T-helper 2 cell treated with Interferon-gamma antibody and Interleukin-4, amounts not matched to agents 5 μg/mL and 100 μg/mL, for 36 hours (primary cell): Measurements from ENCODE around the gene CDKN1C.

Experiments used
- DNase-seq: peaks from one replicate; pipeline ENCODE4 v3.0.0; 2021; ENCODE audit warnings: low spot score
- H3K27ac Mint-ChIP-seq: one replicate; pipeline ENCODE4 v1.8.0; 2021; ENCODE audit warnings: mild to moderate bottlenecking, mixed read lengths
- H3K27me3 Mint-ChIP-seq: one replicate; pipeline ENCODE4 v1.8.0; 2021; ENCODE audit warnings: low read depth, mixed read lengths
- H3K36me3 Mint-ChIP-seq: one replicate; pipeline ENCODE4 v1.8.0; 2021; ENCODE audit warnings: low read depth, mixed read lengths
- H3K4me1 Mint-ChIP-seq: one replicate; pipeline ENCODE4 v1.8.0; 2021; ENCODE audit warnings: low read depth, mixed read lengths
- H3K4me3 Mint-ChIP-seq: one replicate; pipeline ENCODE4 v1.8.0; 2022; ENCODE audit warnings: mild to moderate bottlenecking, moderate library complexity, mixed read lengths
- H3K9me3 Mint-ChIP-seq: one replicate; pipeline ENCODE4 v1.8.0; 2021; ENCODE audit warnings: mixed read lengths

Gene CDKN1C

DNA sequence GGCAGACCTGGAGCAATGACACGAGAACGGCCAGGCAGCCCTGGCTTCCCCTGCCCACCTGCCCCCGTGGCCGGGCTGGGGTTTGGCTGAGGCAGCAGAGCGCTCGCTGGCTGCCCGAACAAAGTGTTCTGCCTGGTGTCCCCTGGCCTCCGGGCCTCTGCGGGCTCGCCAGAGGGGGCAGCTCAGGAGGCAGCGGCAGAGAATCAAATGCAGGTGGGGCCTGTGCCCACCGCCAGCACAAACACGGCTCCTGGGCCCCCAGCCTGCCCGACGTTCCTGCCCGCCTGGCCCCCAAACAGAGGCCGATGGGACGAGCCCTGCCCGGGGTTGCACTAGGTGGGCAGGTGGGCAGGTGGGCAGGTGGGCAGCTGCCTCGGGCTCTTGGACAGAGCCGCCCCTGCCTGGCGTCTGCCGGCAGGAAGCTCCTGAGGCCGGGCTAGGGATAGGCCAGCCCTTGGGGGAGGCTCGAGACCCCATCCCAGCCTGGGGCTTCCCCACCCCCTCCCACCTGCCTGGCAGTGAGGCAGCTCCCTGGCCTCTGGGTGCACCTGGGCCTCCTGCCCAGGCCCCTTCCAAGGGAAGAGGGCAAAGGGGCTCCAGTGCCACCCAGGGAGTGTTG, 46.8 kb downstream of the CDKN1C start:
- Mint-ChIP-seq H3K27ac (no peak overlapping the region), H3K9me3 (no peaks in the 10 kb centered on the region), H3K4me3 (no peak overlapping the region), H3K27me3 (no peaks in the 10 kb centered on the region), H3K4me1 (no peaks in the 10 kb centered on the region), H3K36me3 (no peaks in the 10 kb centered on the region)
- DNase-seq = no peak

DNA sequence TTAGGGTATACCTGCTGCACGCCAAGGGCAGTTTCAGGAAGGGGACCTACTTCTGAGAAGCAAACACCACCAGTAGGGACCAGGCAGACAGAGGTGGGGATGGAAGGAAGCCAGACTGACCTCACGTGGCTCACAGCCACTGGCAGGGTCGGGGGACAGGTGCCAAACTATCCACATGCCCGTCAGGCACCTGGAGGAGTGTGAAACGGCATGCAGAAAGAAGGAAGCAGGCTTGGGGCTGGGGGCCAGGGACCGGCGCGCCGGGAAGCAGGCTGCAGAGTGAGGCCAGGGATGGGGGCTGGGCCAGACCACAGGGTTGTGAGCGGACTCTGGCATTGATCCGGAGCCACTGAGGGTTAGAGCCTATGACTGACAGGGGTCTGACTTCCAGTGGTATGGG, 47.5 kb downstream of the CDKN1C start:
- no peaks in the 10 kb centered on the region for H3K36me3 Mint-ChIP-seq
- H3K27ac Mint-ChIP-seq = no peak overlapping the region
- H3K4me3 Mint-ChIP-seq = no peak overlapping the region
- H3K4me1 Mint-ChIP-seq = no peaks in the 10 kb centered on the region
- H3K9me3 Mint-ChIP-seq = no peaks in the 10 kb centered on the region
- no peak for DNase-seq
- H3K27me3 Mint-ChIP-seq = no peaks in the 10 kb centered on the region

DNA sequence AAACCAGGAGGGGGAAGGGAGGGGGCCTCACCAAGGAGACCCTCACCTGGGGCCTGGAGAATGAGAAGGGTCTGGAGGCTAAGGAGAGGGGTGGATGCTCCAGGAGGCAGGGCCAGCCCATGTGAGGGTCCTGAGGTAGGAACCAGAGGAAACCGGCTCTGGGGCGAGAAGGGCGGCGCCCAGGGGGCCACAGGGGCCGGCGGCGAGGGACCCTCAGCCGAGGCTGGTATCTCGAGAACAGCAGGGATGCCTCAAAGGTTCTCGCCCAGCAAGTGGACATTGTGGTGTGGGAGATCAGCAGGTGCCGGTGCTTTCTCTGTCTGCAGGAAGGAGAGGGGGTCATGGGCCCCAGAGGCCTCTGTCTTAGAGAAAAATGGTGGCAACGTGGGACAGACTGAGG, 47.9 kb downstream of the CDKN1C start:
- Mint-ChIP-seq H3K9me3 (no peaks in the 10 kb centered on the region), H3K4me3 (no peak overlapping the region), H3K27ac (no peak overlapping the region), H3K4me1 (no peaks in the 10 kb centered on the region), H3K27me3 (no peaks in the 10 kb centered on the region), H3K36me3 (no peaks in the 10 kb centered on the region)
- DNase-seq = no peak

DNA sequence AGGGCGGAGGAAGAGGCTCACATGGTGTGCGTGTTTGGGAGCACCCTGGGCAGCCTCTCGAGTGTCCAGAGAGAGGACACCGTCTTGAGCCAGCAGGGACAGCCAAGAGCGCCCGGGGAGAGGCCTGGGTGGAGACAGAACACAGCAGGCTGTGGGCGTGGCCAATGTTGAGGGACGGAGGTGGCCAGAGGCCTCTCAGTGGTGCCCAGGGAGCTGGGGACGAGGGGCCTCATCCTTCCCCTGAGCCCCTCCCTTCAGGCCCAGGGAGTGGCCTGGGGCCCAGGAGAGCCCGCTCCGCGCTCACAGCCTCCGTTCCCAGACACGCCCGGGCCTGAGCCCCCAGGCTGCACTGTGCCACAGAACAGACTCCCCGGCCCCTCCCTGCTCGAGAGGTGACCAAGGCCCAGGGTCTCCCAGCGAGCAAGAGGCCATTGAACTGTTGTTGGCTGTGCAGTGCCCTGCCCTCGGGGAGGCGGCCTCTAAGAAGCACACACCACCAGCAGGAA, 48.4 kb downstream of the CDKN1C start:
- H3K9me3 Mint-ChIP-seq = no peaks in the 10 kb centered on the region
- no peaks in the 10 kb centered on the region for H3K27me3 Mint-ChIP-seq
- no peaks in the 10 kb centered on the region for H3K36me3 Mint-ChIP-seq
- DNase-seq = no peak
- no peak overlapping the region for H3K4me3 Mint-ChIP-seq
- no peaks in the 10 kb centered on the region for H3K4me1 Mint-ChIP-seq
- no peak overlapping the region for H3K27ac Mint-ChIP-seq

DNA sequence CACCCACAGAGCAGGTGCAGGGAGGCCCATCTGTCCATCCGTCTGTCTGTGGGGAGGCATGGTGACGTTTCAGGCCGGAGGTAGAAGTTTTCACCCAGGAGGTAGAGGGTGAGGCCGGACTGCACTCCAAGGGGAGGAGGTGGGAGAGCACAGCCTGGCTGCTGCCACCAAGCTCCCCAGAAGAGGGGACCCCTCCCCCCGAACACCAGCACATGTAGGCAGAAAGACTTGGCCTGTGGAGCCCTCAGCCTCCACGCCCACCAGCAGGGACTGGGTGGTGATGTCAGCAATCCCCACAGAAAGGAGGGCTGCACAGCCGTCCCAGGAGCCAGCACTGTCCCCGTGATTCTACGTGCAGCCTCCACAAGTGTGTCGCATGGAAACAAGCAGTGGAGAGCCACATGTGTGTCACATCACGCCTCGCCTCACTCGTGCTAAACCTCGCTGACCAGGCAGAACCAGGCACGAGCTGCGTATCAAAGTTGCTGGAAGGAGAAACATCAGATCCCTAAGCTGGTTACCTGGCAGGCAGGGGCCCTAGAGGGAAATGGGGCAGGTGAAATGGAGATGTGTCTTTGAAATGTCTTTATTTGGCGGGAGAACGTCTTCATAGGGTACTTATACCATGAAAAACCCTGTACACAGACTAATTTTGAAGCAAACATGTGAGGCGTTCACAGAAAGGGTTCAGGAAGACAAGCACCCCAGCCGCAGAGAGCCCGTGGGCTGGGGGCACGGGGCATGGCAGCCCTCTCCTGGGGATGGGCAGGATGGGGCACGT, 49.1 kb downstream of the CDKN1C start:
- no peak for DNase-seq
- no peaks in the 10 kb centered on the region for H3K27me3 Mint-ChIP-seq
- H3K4me1 Mint-ChIP-seq = no peaks in the 10 kb centered on the region
- no peaks in the 10 kb centered on the region for H3K36me3 Mint-ChIP-seq
- H3K4me3 Mint-ChIP-seq = no peak overlapping the region
- H3K9me3 Mint-ChIP-seq = no peaks in the 10 kb centered on the region
- H3K27ac Mint-ChIP-seq = no peak overlapping the region

DNA sequence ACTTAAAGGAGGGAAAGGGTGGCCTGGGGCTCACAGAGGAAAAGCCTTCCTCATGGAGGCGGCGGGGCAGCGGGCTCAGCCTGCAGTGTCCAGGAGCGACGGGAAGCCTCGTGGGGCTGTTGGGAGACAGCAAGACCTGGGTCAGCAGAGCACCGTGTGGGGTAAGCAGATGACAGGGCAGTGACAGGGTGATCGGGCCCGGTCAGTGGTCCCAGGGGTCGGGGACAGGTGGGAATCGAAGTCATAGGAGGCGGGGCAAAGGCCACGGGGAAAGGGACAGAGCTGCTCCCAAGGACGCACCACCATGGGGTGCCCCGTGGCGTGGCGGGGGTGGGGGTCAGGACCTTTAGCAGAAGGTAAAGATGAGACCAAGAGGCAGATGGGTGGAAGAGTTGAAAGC, 49.8 kb downstream of the CDKN1C start:
- Mint-ChIP-seq H3K9me3 (no peaks in the 10 kb centered on the region), H3K4me1 (no peaks in the 10 kb centered on the region), H3K27ac (no peak overlapping the region), H3K4me3 (no peak overlapping the region), H3K36me3 (no peaks in the 10 kb centered on the region), H3K27me3 (no peaks in the 10 kb centered on the region)
- DNase-seq = no peak

DNA sequence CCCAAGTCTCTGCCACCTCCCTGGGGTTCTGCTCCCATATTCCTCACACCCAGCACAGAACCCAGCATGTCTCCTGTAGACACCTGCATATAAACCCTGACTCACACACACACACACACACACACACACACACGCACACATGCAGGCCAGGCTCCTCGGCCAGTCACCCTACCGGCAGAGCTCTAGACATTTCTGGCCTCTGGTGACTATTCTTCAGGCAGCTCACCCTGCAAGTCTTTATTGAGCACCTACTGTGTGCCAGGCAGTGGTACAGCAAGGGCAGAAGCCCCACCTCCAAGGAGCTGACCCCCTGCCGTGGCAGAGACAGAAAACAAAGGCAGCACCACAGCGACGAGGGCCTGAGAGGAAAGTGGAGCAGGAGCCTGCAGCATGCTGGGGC, 50.3 kb downstream of the CDKN1C start:
- Mint-ChIP-seq H3K36me3 (no peaks in the 10 kb centered on the region), H3K4me1 (no peaks in the 10 kb centered on the region), H3K27me3 (no peaks in the 10 kb centered on the region), H3K9me3 (no peaks in the 10 kb centered on the region), H3K27ac (no peak overlapping the region), H3K4me3 (no peak overlapping the region)
- DNase-seq = no peak

DNA sequence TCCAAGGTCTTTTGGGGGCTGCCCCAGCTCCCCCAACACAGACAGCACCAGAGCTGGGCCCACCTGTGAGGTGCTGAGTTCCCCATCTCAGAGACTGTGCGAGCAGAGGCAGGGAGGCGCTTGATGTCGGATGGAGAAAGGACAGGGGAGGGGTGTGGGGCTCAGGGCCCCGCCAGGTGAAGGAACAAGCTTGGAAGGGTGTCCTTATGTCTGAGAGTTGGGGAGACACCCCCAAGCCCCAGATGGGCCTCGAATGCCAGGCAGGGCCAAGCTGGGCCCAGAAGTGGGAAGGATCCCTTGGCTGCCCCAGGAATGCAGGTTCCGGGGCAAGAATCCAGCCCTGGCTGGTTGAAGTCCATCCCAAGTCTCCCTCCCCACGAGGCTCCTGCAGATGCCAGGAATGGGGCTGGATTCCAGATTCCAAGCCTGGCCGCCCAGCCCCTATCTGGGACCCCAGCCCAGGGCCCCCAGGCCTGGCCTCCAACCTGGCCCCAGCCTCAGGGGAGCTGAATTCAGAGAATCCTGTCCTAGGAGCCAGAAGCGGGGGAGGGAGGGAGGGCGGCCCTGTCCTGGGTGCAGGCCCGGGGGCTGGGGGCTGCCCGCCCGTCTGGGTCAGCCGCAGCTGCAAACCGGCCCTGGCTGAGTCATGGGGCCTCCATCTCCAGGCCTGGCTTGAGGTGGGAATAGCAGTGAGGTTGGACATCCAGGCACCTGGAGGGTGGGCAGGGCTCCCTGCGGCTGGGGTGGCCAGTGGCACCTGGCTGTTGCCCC, 50.9 kb downstream of the CDKN1C start:
- Mint-ChIP-seq H3K27me3 (no peaks in the 10 kb centered on the region), H3K4me1 (no peaks in the 10 kb centered on the region), H3K36me3 (no peaks in the 10 kb centered on the region), H3K4me3 (no peak overlapping the region), H3K27ac (no peak overlapping the region), H3K9me3 (peaks cover under 1% of the 10 kb centered on the region)
- no peak for DNase-seq

DNA sequence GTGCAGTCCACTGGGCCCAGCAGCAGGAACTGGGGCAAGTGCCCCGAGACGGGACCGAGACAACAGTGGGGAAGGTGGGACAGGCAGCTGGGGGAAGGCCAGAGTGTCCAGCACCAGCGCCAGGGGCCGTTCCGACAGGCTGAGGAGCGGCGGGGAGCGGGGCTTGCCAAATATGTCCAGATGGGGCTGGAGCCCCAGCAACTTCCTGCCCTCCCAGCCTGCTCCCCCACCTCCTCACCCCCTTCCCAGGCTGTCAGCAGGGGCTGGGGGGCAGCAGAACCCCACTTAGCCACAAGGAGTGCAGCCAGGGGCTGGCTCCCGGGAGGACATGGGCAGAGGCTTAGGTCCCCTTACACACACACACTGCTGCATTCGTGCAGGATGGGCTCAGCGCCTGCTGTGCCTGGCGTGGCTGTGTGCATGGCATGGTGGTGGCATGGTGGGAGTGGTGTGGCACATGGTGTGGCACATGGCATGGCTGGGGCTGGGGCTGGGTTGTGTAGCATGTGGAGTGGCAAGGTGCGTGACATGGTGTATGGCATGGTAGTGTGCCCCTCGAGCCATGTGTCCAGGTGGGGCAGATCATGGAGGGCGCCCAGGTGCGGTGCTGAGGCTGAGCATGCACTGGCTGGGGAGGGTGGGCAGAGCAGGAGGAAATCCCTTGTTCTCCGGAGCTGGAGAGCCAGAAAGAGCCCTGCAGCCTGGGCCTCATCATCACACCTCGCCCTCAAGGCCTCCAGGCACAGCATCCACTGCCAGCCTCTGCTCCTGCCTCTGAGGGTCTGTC, 51.7 kb downstream of the CDKN1C start:
- no peaks in the 10 kb centered on the region for H3K27me3 Mint-ChIP-seq
- no peak overlapping the region for H3K27ac Mint-ChIP-seq
- H3K4me1 Mint-ChIP-seq = no peaks in the 10 kb centered on the region
- peaks cover 8% of the 10 kb centered on the region for H3K9me3 Mint-ChIP-seq
- H3K36me3 Mint-ChIP-seq = no peaks in the 10 kb centered on the region
- DNase-seq = no peak
- H3K4me3 Mint-ChIP-seq = no peak overlapping the region
